Measurements from ENCODE around the gene CDON. TPM values are rescaled to one million over a fixed set of nuclear protein-coding genes. Genes with fewer than 3 reads are reported as not detected.

CDON gene
- total RNA-seq, 6 experiments from 2014 or later, result 1.3 to 2.0 (median 1.9) TPM

DNA sequence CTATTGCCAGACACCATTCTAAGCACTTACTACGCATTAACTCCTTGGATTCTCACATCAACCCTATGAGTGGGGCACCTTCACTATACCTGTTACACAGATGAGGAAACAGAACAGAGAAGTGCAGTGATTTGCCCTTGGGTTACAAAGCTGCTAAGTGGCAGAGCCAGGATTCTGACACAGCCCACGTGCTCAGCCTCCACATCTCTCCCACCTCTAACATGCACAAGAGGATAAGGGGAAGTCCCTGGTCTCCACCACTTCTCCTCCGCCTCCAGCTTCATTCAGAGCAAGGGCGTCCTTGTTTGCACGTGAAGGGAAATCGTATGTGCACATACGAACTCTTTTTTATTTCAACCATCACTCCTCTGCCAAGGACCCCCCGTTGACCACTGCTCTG lies 53.7 kb downstream of the CDON start:
- no peak overlapping the region for H3K27ac Mint-ChIP-seq
- H3K4me1 Mint-ChIP-seq (ENCODE audit: low read depth), result peaks cover 8% of the 10 kb centered on the region; the same call in 1 of the 2 replicates
- no peak for DNase-seq
- TF ChIP-seq, protein P1, sequence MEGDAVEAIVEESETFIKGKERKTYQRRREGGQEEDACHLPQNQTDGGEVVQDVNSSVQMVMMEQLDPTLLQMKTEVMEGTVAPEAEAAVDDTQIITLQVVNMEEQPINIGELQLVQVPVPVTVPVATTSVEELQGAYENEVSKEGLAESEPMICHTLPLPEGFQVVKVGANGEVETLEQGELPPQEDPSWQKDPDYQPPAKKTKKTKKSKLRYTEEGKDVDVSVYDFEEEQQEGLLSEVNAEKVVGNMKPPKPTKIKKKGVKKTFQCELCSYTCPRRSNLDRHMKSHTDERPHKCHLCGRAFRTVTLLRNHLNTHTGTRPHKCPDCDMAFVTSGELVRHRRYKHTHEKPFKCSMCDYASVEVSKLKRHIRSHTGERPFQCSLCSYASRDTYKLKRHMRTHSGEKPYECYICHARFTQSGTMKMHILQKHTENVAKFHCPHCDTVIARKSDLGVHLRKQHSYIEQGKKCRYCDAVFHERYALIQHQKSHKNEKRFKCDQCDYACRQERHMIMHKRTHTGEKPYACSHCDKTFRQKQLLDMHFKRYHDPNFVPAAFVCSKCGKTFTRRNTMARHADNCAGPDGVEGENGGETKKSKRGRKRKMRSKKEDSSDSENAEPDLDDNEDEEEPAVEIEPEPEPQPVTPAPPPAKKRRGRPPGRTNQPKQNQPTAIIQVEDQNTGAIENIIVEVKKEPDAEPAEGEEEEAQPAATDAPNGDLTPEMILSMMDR (IDR thresholded peaks at IDR 0.05), result no peak
- no peaks in the 10 kb centered on the region for H3K9me3 Mint-ChIP-seq
- H3K4me3 Mint-ChIP-seq, result no peak overlapping the region
- peaks cover 3% of the 10 kb centered on the region for H3K27me3 Mint-ChIP-seq (ENCODE audit: insufficient read depth)
- H3K36me3 Mint-ChIP-seq (ENCODE audit: low read depth), result no peaks in the 10 kb centered on the region

DNA sequence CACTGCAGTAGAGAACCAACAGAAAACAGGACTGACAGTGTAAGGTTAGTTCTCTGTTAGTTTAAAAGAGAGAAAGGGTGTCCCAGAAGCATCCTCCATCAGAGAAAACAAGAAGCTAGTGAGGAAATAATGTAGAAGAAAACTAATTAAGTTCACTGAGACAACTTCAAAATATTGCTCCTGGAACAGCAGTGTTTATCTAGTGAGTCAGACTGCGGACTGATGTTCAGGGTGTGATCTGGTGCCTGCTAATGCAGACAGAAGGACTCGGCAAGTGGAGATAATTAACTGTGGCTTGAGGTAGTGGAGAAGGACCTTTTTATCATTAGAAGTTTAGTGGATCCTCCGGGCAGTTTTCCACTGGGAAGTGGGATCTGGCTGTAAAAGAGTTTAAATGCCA lies 55.4 kb downstream of the CDON start:
- Mint-ChIP-seq H3K4me1 (ENCODE audit: low read depth) (peaks cover 8% of the 10 kb centered on the region; the same call in 1 of the 2 replicates), H3K27ac (no peak overlapping the region), H3K36me3 (ENCODE audit: low read depth) (no peaks in the 10 kb centered on the region), H3K27me3 (ENCODE audit: insufficient read depth) (peaks cover 6% of the 10 kb centered on the region), H3K9me3 (no peaks in the 10 kb centered on the region), H3K4me3 (no peak overlapping the region)
- TF ChIP-seq, protein P1 (IDR thresholded peaks at IDR 0.05), result no peak
- peak; percentile 25 for DNase-seq

DNA sequence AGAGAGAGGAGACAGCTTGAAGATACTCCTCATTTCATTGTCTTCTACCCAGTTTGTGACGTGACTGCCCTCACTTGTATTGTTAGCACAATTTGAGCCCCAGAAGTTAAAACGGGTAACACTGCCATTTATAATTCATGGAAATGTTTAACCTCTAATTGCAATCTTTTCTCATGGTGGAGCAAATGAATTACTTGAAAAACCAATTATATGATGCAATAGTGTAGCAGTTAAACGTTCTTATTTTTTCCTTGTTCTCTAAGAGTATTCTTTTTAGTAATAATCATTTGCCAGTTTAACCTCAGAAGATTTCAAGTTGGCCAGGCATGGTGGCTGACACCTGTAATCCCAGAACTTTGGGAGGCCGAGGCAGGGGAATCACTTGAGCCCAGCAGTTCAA lies 56.6 kb downstream of the CDON start:
- TF ChIP-seq, protein P1 (IDR thresholded peaks at IDR 0.05), result no peak
- Mint-ChIP-seq H3K4me3 (no peak overlapping the region), H3K27ac (no peak overlapping the region), H3K9me3 (no peaks in the 10 kb centered on the region), H3K36me3 (ENCODE audit: low read depth) (no peaks in the 10 kb centered on the region), H3K4me1 (ENCODE audit: low read depth) (peaks cover 8% of the 10 kb centered on the region; the same call in 1 of the 2 replicates), H3K27me3 (ENCODE audit: insufficient read depth) (peaks cover 7% of the 10 kb centered on the region)
- DNase-seq, result no peak

DNA sequence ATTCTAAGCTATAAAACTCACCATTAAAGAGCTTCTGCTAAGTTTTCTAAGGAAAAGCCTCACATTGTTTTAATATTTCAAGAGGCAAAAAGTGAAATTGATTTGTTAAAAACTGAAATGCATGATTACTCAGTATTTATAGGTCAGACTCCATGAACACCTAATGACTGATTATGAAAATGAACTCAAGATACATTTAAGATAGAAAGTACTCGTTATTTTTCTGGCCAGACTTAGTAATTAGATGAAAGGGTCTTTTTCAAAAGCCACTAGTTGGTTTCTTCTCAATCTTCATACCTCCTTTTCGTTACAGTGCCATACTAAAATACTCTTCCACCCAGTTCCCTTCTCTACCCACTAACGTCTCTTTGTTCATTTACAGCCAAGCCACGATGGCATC lies 60.5 kb downstream of the CDON start:
- Mint-ChIP-seq H3K4me1 (ENCODE audit: low read depth) (peaks cover 2% of the 10 kb centered on the region; the same call in 1 of the 2 replicates), H3K4me3 (no peak overlapping the region)
- TF ChIP-seq, protein P1 (IDR thresholded peaks at IDR 0.05), result no peak

DNA sequence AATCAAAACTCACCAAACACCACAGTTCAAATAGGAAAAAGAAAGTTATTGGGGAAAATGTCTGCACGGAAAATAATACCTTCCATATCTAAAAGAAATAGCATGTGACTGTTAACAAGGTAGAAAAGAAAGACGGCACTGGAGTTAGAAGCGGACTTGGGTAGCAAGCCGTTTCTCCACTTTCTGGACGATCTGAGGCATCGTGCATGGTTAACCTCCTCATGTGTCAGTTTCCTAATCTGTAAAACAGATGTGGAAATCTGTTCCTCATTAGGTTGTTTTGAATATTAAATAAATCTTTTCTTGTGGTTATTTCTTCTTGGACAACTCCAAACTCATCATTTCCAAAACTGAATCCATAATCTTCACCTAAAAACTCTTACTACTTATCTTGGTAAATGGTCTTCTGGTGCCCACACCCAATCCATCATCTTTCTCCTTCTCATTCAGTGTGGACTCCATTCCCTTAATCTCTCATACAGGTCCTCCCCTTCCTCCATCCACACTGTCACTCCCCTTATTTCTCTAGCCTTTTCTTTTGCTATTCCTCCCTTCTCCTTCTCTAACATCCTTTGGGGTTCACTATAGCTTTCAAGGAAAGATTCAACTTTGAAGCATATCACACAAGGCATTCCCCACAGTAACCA lies 63.3 kb downstream of the CDON start:
- Mint-ChIP-seq H3K27me3 (ENCODE audit: insufficient read depth) (peaks cover 3% of the 10 kb centered on the region), H3K36me3 (ENCODE audit: low read depth) (no peaks in the 10 kb centered on the region), H3K4me1 (ENCODE audit: low read depth) (no peaks in the 10 kb centered on the region), H3K27ac (no peak overlapping the region), H3K9me3 (no peaks in the 10 kb centered on the region), H3K4me3 (no peak overlapping the region)
- no peak for DNase-seq
- TF ChIP-seq, protein P1 (IDR thresholded peaks at IDR 0.05), result no peak

More for the DNA sequence above, 60.5 kb downstream of the CDON start:
- Mint-ChIP-seq H3K36me3 (ENCODE audit: low read depth) (no peaks in the 10 kb centered on the region), H3K27ac (no peak overlapping the region), H3K9me3 (no peaks in the 10 kb centered on the region), H3K27me3 (ENCODE audit: insufficient read depth) (peaks cover 7% of the 10 kb centered on the region)
- DNase-seq, result no peak

Data from HFFc6 (cell line).